Measurements from ENCODE around the gene OR4D5.

The OR4D5 gene

DNA sequence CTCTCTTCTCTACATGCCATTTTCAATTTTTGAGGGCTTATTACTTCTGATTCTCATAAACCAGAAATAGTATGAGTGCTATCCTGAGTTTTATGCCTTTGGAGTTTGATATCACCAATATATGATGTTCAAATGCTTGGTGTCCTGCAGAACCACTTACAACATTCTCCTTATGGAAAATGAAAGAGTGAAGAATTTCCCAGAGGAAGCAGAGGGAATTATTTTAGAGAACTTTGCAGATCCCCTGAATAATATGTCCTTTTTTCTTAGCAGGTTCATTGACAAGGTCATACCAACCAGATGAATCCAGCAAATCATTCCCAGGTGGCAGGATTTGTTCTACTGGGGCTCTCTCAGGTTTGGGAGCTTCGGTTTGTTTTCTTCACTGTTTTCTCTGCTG, at the start of gene OR4D5:
Gene OR4D5, plus strand, starts transcription at position 301 of the 400 bp plus-strand sequence. Its CDS starts 0 bp downstream, at position 301.
- DNase-seq: no peak

DNA sequence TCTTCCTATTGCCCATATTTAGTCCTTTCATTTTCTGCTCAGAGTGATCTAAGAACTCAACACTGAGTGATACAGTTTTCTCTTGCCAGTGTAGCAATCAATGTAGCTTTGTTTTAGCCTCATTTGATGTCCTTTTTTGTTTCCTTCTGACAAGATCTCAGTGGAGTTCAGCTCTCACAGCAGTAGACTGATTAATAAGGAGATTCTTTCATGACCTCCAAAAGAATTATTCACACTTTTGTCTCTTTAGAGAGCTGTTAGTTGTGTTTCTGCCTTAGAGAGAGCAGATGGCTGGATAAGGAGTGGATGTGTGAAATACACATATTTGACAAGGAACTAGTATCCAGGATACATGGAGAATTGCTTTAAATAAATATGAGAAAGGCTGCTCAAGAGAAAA, 47.4 kb upstream of the OR4D5 start:
- DNase-seq: no peak

- DNase-seq: no peak
Observed at GRCh38 chr11:123899792-123900191, 39.6 kb upstream of the OR4D5 start.

DNA sequence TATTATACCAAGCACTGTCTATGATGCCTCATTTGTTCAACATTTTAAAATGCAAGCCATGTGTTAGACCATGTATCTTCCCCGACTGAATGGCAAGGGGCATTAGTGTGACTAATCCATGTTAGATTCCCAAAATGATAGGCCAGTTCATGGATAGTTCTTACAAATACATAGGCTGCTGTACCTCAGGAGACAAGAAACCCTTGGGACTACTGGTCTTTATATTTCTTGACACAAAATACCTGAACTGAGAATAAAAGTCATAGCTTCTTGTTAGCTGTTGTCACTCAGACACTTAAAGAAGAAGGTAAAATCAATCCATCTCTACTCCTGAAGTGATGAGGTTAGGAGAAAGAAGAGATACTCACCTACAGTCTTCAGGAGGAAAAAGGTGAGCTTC, 37.5 kb upstream of the OR4D5 start, which contains the start of gene OR8D4:
Gene OR8D4, plus strand, starts transcription at position 301 of the 400 bp plus-strand sequence. CDS start 4,265 bp downstream, outside the sequence.
- no peak for DNase-seq

GRCh38 chr11:123903932-123904331, 35.5 kb upstream of the OR4D5 start:
- no peak for DNase-seq

- no peak for DNase-seq
Observed at GRCh38 chr11:123904932-123905331, 34.5 kb upstream of the OR4D5 start.

GRCh38 chr11:123905826-123906225, 33.6 kb upstream of the OR4D5 start:
- DNase-seq: no peak

- DNase-seq: no peak
Observed at GRCh38 chr11:123920943-123921342, 18.5 kb upstream of the OR4D5 start.

DNA sequence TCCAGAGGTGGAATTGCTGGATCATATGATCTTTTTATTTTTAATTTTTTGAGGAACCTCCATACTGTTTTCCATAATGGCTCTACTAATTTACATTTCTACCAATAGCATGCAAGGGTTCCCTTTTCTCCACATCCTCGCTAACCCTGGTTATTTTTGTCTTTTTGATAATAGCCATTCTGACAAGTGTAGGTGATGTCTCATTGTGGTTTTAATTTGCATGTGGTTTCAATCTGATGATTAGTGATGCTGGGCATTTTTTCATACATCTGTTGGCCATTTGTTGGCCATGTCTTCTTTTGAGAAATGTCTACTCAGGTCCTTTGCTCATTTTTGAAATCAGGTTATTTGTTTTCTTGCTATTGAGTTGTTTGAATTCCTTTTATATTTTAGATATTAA, 15.4 kb upstream of the OR4D5 start:
- DNase-seq: no peak

- no peak for DNase-seq
Observed at GRCh38 chr11:123942413-123942812, 3.0 kb downstream of the OR4D5 start.

DNA sequence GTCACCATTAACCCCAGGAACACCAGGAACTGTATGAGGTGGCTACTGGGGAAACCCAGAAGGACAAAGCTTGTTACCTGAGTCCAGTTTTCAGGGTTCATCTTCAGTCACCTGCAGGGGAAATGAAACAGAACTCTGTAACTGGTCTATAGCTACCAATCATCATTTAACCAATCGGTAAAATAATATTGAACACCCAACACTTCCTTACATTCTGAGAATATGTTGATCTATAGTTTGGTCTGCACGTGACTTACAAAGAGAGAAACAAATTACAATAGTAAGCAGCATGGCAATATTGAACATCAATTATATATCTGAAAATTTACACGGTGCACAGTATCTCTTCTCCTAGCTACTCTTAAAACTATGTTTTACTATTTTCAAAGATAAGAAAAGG, 4.3 kb downstream of the OR4D5 start, which contains the start of gene OR6T1:
Gene OR6T1, minus strand, starts transcription at position 101 of the 400 bp plus-strand sequence. Its CDS starts 0 bp downstream, at position 101.
- no peak for DNase-seq

- no peak for DNase-seq
Observed at GRCh38 chr11:123945132-123945531, 5.7 kb downstream of the OR4D5 start.

DNA sequence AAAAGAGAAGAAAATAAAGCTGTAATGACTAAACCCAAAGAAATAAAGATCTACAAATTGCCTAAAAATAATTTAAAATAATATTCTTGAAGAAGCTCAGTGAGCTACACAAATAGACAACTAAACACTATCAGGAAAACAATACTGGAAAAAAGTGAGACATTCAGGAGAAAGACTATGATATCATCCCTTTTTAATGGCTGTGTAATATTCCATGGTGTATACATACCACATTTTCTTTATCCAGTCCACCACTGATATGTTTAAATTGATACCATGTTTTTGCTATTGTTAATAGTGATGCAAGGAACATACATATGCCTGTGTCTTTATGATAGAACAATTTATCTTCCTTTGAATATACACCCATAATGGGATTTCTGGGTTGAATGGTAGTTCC, 17.3 kb downstream of the OR4D5 start:
- DNase-seq: no peak

DNA sequence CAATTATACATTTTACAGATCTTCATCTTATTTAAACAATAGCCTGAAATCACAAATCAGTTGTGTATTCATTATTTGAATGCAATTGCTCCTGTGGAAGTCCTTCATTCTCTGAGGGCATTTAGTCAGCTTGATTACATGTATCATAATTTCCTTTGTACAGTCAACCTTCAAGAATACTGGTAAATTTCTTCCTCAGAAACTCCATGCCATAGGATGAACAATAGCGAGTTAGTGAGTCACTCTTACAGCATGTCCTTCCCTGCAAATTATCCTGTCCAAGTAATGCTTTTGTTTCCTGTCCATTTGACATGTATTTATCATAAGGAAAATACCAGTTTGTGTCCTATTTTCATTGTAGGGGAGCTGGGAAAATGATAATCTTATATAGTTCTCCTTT, 34.4 kb downstream of the OR4D5 start:
- DNase-seq: no peak

DNA sequence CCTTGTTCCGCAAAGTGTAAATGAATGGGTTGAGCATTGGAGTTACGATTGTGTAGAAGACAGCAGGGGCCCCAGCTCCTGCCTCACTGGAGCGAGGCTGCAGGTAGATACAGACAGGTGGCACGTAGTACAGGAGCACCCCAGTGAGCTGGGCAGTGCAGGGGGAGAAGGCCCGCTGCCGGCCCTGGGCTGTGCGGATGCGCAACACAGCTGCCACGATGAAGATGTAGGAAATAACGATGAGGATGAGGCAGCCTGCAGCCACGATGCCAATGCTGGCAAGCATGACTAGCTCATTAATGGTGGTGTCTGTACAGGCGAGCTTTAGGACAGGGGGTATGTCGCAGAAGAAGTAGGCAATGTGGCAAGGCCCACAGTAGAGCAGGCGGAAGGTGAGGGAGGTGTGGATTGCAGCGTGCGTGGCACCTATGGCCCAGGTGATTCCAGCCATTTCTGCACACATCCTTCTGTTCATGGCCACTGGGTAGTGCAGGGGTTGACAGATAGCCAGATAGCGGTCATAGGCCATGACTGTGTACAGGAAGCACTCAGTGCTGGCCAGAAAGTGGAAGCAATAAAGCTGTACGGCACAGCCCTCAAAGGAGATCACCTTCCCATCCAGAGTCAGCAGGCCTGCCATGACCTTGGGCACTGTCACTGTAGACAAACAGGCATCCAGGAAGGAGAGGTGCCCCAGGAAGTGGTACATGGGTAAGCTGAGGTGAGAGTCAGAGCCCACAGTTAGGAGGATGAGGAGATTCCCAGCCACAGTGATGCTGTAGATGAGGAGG, 37.5 kb downstream of the OR4D5 start:
- no peak for DNase-seq

DNA sequence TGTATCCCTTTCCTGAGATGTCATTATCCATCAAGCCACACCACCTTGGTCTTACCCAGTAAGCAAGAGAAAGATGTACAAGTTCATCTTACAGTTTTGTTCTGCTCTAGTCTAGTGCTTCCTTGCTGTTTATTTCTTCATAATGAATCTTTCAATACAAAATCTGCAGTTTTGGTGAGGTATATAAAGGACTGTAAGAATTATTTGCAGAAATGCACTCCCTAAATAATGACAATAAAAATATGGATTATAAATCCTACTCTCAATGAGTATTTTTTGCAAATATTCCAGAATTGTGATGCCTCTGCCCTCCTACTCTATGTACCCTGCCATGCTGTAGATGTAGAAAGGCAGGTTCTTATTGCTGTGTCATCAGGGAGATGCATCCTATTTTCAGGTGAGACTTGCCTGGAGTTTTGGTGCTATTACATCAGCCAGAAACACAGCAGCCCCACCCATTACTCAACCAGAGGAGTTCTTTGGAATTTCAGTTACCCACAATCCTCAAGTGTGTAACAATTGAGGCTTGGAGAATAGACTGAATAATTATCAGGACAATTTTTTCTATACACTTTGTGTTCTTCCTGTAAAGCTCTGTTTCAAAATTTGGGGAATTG, 38.4 kb downstream of the OR4D5 start, which contains the start of gene OR10S1:
Gene OR10S1, minus strand, starts transcription at position 51 of the 617 bp plus-strand sequence. CDS start 117 bp downstream, outside the sequence.
- no peak for DNase-seq

GRCh38 chr11:123979311-123979710, 39.9 kb downstream of the OR4D5 start:
- DNase-seq: no peak
